ENCODE results near the gene CDH4. TPM values are rescaled to one million over a fixed set of nuclear protein-coding genes. Genes with fewer than 3 reads are reported as not detected.

CDH4 gene
- total RNA-seq, 2 donors from 2014 or later, result not detected

DNA sequence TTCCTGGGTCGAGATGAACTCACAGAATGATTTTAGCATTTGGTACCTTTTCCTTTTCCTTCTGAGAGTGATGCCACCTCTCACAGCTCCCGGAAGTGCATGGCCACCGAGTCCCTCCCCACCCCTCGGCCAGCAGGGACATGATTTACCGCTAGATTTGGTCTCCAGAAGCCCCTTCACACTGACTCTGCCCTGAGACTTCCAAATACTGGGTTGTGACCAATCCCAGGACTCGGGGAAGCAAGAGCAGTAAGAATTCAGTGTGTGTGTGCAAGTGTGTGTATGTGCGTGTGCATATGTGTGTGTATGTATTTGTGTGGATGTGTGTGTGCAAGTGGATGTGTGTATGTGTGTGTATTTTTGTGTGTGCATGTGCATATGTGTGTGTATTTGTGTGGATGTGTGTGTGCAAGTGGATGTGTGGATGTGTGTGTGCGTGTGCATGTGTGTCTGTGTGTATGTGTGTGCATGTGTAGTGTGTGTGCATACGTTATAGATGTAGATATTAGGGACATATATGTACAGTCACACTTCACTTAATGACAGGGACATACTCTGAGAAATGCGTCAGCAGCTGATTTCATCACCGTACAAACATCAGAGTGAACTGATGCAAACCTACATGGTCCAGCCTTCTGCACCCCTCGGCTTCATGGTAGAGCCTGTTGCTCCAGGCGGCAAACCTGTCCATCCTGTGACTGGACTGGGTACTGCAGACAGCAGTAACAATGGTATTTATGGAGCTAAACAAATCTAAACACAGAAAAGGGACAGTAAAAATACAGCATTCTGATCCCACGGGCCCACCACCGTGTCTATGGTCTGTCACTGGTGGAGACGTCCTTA lies 439.2 kb downstream of the CDH4 start:
- DNase-seq (ENCODE audit: low spot score) (no peak), ATAC-seq (ENCODE audit: insufficient number of reproducible peaks, low FRiP score, low read depth) (no peak)
- Histone ChIP-seq H3K9me3 (no peaks in the 10 kb centered on the region), H3K27ac (no peak overlapping the region), H3K4me3 (no peak overlapping the region), H3K27me3 (replicated peaks; ENCODE audit: insufficient read depth) (no peaks in the 10 kb centered on the region), H3K4me1 (ENCODE audit: control insufficient read depth in 1 of 2, low read depth in 2 of 2) (no peaks in the 10 kb centered on the region), H3K36me3 (no peaks in the 10 kb centered on the region)
- TF ChIP-seq CTCF (IDR thresholded peaks at IDR 0.05), result no peak

DNA sequence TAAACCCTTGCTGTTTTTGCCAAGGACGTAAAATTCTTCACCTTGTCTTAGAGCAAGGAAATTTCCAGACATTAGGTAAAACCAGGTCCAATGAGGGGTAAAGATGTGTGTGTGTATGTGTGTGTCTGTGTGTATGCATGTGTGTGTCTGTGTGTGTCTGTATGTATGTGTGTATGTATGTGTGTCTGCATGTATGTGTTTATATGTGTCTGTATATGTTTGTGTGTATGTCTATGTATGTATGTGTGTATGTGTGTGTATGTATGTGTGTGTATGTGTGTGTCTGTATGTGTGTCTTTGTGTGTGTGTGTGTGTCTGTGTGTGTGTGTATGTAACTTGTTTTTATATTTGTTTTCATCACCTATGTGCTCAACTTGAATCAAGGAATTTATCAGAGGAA lies 439.9 kb downstream of the CDH4 start:
- no peak for ATAC-seq (ENCODE audit: insufficient number of reproducible peaks, low FRiP score, low read depth)
- no peaks in the 10 kb centered on the region for H3K4me1 ChIP-seq (ENCODE audit: control insufficient read depth in 1 of 2, low read depth in 2 of 2)
- H3K9me3 ChIP-seq, result no peaks in the 10 kb centered on the region
- no peaks in the 10 kb centered on the region for H3K27me3 ChIP-seq (replicated peaks; ENCODE audit: insufficient read depth)
- no peak overlapping the region for H3K4me3 ChIP-seq
- H3K27ac ChIP-seq, result no peak overlapping the region
- DNase-seq (ENCODE audit: low spot score), result no peak
- no peaks in the 10 kb centered on the region for H3K36me3 ChIP-seq
- TF ChIP-seq CTCF (IDR thresholded peaks at IDR 0.05), result no peak

- Histone ChIP-seq H3K27me3 (replicated peaks; ENCODE audit: insufficient read depth) (no peaks in the 10 kb centered on the region), H3K4me1 (ENCODE audit: control insufficient read depth in 1 of 2, low read depth in 2 of 2) (no peaks in the 10 kb centered on the region), H3K27ac (no peak overlapping the region), H3K4me3 (no peak overlapping the region), H3K9me3 (no peaks in the 10 kb centered on the region), H3K36me3 (no peaks in the 10 kb centered on the region)
- TF ChIP-seq CTCF (IDR thresholded peaks at IDR 0.05), result no peak
- no peak for ATAC-seq (ENCODE audit: insufficient number of reproducible peaks, low FRiP score, low read depth)
- no peak for DNase-seq (ENCODE audit: low spot score)
Observed at GRCh38 chr20:61692479-61692878, 440.4 kb downstream of the CDH4 start.

DNA sequence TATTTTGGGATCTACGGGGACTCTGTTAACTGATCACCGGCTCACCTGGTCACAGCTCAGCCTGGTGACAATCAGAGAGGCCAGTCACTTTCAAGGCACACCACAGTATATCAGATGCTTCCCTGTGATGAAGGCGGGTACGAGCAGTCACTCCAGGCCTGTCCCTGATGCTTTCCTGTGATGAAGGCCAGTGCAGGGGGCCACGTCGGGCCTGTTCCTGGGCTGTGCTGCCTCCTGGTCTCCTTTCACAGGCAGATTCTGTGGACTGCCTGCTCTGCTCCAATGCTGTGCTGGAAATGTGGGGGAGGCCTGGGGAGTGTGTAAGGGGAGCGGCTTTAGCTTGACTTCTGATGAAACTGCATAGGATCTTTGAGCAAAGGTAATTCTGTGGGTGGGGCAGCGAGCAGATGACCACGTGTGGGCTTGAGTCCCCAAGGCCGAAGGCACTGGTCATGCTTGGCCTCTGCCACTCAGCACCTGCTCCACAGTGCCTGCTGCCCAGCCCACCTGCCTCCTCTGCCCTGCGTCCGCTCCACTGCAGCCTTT lies 441.1 kb downstream of the CDH4 start:
- DNase-seq (ENCODE audit: low spot score) (no peak), ATAC-seq (ENCODE audit: insufficient number of reproducible peaks, low FRiP score, low read depth) (no peak)
- H3K4me1 ChIP-seq (ENCODE audit: control insufficient read depth in 1 of 2, low read depth in 2 of 2), result no peaks in the 10 kb centered on the region
- H3K27ac ChIP-seq, result no peak overlapping the region
- H3K9me3 ChIP-seq, result no peaks in the 10 kb centered on the region
- TF ChIP-seq CTCF (IDR thresholded peaks at IDR 0.05), result no peak
- H3K27me3 ChIP-seq (replicated peaks; ENCODE audit: insufficient read depth), result no peaks in the 10 kb centered on the region
- H3K4me3 ChIP-seq, result no peak overlapping the region
- H3K36me3 ChIP-seq, result no peaks in the 10 kb centered on the region

GRCh38 chr20:61694682-61695081 lies 442.6 kb downstream of the CDH4 start:
- ATAC-seq (ENCODE audit: insufficient number of reproducible peaks, low FRiP score, low read depth), result no peak
- no peak overlapping the region for H3K27ac ChIP-seq
- TF ChIP-seq CTCF (IDR thresholded peaks at IDR 0.05), result no peak
- no peak overlapping the region for H3K4me3 ChIP-seq
- H3K9me3 ChIP-seq, result no peaks in the 10 kb centered on the region
- DNase-seq (ENCODE audit: low spot score), result no peak
- no peaks in the 10 kb centered on the region for H3K27me3 ChIP-seq (replicated peaks; ENCODE audit: insufficient read depth)
- no peaks in the 10 kb centered on the region for H3K36me3 ChIP-seq
- no peaks in the 10 kb centered on the region for H3K4me1 ChIP-seq (ENCODE audit: control insufficient read depth in 1 of 2, low read depth in 2 of 2)
